ENCODE measurements around the gene DDX10. TPM values are rescaled to one million over a fixed set of nuclear protein-coding genes. Genes with fewer than 3 reads are reported as not detected.
"Not testable (repeated sequence)": the region's sequence is repeated elsewhere in the genome, so short reads cannot be mapped to it uniquely, and the experiment has no call there.

The DDX10 gene
- total RNA-seq, 2 experiments from 2014 or later, result 58.1 to 60.4 TPM

DNA sequence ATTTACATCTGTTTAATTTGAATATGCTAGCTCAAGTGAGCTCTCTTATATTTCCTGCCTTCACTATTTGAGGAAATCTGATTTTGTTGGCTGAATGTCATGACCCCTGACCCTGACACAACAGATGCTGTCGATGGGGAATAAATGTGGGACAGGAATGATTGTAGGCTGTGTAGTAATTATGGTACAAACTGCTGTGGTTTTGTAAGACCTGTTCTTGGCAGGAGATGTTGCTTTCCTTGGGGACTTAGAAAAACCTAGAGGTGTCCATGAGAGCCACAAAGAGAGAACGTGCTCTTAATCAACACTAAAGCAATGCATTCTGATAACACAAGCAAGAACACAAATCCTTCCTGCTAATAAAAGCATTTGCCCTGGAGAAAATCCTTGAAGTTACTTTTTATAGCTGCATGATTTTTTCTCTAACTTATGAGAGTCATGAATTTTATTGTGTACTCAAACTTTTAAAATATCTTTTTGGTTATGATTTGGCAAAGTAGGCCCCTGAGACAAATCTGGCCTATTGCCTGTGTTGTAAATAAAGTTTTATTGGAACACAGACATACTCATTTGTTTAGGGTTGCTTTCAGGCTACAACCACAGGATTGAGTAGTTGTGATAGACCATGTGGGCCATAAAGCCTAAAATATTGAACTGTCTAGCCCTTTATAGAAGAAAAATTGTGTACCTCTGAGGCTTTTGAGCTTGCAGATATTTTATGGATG lies 90.2 kb downstream of the DDX10 start:
- POLR2A ChIA-PET, result no interaction called here
- CTCF ChIA-PET, result no interaction called here

GRCh38 chr11:108757630-108758029 lies 92.8 kb downstream of the DDX10 start:
- POLR2A ChIA-PET, result no interaction called here
- CTCF ChIA-PET, result no interaction called here

GRCh38 chr11:108758458-108758857 lies 93.6 kb downstream of the DDX10 start:
- POLR2A ChIA-PET, result no interaction called here
- CTCF ChIA-PET, result interaction anchor here (1.1 kb wide), 1 partner anchor 24 kb away, joined by 3 read pairs; no protein-coding TSS in a partner anchor

GRCh38 chr11:108766596-108767173 lies 101.8 kb downstream of the DDX10 start:
- POLR2A ChIA-PET, result no interaction called here
- CTCF ChIA-PET, result no interaction called here

GRCh38 chr11:108768370-108768769 lies 103.5 kb downstream of the DDX10 start:
- CTCF ChIA-PET, result no interaction called here
- POLR2A ChIA-PET, result no interaction called here

DNA sequence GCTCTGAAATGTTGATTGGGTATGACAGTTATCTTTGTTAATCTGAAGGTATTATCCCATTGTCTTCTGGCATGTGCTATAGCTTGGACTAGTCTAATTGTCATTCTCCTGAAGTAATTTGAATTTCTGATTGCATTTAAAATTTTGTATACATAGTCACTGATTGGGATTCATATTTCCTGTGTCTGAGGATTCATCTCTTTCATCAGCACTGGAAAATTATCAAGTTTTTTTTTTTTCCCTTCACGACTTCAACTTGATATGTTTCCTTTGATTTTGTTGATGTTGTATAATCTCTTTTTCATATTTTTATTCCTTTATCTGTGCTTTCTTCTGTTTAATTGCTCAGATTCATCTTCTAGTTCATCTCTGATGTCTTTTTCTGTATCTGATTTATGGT lies 104.1 kb downstream of the DDX10 start:
- ChIA-PET CTCF (no interaction called here), POLR2A (no interaction called here)

DNA sequence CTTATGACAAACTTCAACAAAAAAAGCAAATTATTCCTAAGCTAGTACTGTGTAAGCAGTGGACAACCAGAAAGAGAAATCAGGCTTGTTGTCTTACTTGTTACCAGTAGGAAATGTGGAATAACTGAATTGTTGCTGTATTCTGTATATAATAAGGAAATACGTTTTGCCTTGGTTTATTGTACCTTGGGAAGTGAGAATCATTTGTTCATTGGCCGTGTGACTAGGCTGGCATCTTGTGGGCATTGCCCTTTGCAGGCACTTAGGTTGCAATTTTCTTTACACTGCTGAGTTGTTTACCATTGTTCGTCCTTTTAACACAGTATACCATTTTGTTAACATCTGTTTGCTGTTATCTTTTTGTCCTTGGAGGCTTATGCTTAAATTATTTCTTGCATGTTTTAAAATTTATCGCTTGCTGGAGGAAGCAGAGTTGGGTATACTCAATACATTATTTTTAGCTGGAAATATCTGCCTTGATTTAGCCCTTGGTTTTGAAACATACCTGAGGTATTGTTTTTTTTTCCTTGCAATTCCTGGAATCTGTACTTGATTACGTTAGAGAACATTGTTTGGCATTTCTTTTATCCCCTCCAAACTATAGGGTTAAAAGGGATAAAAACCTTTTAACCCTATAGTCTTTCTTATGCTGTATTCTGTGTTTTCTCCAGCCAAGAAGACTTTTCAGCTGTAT lies 109.3 kb downstream of the DDX10 start:
- POLR2A ChIA-PET, result no interaction called here
- CTCF ChIA-PET, result interaction anchor here (1.3 kb wide), 1 partner anchor 23 kb away, joined by 3 read pairs; no protein-coding TSS in a partner anchor

DNA sequence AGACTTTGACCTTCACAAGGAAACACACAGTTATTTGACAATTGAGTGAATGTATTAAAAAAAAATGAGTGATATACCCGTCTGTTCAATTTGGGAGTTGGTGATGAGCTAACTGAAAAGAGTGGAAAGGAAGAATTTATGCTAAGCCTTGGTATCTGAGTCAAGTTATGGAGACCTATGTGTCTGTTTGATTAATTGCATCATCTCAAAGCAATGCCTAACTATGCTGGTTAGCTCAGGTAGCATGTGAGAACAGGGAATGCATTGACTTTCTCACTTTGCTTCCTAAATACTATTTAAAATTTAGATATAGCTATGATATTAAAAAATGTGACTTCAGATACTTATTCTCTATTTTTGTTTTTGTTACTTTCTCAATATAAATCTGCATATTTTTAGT lies 110.5 kb downstream of the DDX10 start:
- ChIA-PET POLR2A (no interaction called here), CTCF (interaction anchor here (0.6 to 1.1 kb wide), 2 partner anchors 28 to 78 kb away, joined by 3 to 4 read pairs; no protein-coding TSS in a partner anchor)

- POLR2A ChIA-PET, CTCF ChIA-PET: not testable (repeated sequence)
These were observed 114.3 kb downstream of the DDX10 start for GRCh38 chr11:108779147-108779546.

- POLR2A ChIA-PET, result no interaction called here
- CTCF ChIA-PET, result no interaction called here
These were observed 115.2 kb downstream of the DDX10 start for GRCh38 chr11:108780119-108780518.

- POLR2A ChIA-PET, result no interaction called here
- CTCF ChIA-PET, result no interaction called here
These were observed 117.1 kb downstream of the DDX10 start for GRCh38 chr11:108781946-108782345.

- POLR2A ChIA-PET, result no interaction called here
- CTCF ChIA-PET, result no interaction called here
These were observed 121.6 kb downstream of the DDX10 start for GRCh38 chr11:108786281-108786990.

DNA sequence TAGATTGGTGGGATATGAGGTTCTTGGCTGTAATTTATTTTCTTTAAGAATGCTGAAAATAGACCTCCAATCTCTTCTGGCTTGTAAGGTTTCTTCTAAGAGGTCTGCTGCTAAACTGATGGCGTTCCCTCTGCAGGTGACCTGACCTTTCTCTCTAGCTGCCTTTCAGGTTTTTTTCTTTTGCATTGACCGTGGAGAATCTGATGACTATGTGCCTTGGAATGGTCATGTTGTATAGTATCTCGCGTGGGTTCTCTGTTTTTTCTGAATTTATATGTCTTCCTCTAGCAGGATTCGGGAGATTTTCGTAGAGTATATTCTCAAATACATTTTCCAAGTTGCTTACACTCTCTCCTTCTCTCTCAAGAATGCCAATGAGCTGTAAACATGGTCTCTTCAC lies 122.2 kb downstream of the DDX10 start:
- ChIA-PET POLR2A (no interaction called here), CTCF (no interaction called here)

- CTCF ChIA-PET, result no interaction called here
- POLR2A ChIA-PET, result no interaction called here
These were observed 123.8 kb downstream of the DDX10 start for GRCh38 chr11:108788565-108789199.

- POLR2A ChIA-PET, result interaction anchor here (0.6 kb wide), 1 partner anchor 60 kb away, joined by 7 read pairs; no protein-coding TSS in a partner anchor
- CTCF ChIA-PET, result no interaction called here
These were observed 125.8 kb downstream of the DDX10 start for GRCh38 chr11:108790501-108791299.

- CTCF ChIA-PET, result no interaction called here
- POLR2A ChIA-PET, result no interaction called here
These were observed 128.3 kb downstream of the DDX10 start for GRCh38 chr11:108793138-108793537.

- ChIA-PET POLR2A (no interaction called here), CTCF (no interaction called here)
These were observed 128.7 kb downstream of the DDX10 start for GRCh38 chr11:108793611-108794010.

- POLR2A ChIA-PET, result no interaction called here
- CTCF ChIA-PET, result no interaction called here
These were observed 131.7 kb downstream of the DDX10 start for GRCh38 chr11:108796551-108796950.

DNA sequence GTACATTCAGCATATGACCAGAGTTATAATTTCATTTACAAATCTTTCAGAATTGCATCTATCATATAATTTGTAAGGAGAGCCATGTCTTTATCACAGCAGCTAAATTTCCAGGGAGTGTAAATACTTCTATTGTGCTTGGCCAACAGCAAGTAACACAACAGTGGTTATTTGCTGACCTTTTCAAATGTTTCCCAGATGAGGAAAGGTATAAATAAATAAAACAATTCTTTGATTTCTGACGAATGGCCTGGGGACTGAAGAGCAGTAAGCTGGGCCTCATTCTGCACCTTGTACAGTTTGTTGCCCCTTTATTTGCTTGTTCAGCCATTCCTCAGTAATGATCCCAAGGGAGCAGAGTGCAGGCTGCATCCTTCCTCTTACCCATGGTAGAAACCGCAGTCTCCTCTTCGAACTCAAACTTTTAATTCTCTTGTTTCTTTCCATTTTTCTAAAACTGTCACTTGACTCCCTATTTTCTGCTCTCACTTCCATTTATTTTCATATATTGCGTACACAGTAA lies 132.8 kb downstream of the DDX10 start:
- POLR2A ChIA-PET, result no interaction called here
- CTCF ChIA-PET, result no interaction called here
